Liver (tissue), 9 donors: ENCODE results near the gene CC2D2A. TPM values are rescaled to one million over a fixed set of nuclear protein-coding genes. Genes with fewer than 3 reads are reported as not detected.

Source experiments
- DNase-seq: peaks from one replicate; pipeline ENCODE4 v3.0.0-alpha.2; 2017; ENCODE audit warnings: low spot score
- H3K27ac ChIP-seq, 2 donors: one replicate each; pipeline ENCODE4 v1.7.0; 2013; ENCODE audit warnings: inconsistent platforms in 2 of 2, low read length in 2 of 2, control low read depth in 1 of 2, low read depth in 1 of 2, mild to moderate bottlenecking in 1 of 2
- H3K27me3 ChIP-seq, 4 donors: one replicate each; pipeline versions ENCODE4 v1.6.1 to v1.7.0; 2013; ENCODE audit warnings: low read length in 3 of 4, inconsistent platforms in 1 of 4, mild to moderate bottlenecking in 1 of 4, moderate library complexity in 1 of 4; ENCODE audit not compliant: control insufficient read depth in 4 of 4, insufficient read depth in 4 of 4
- H3K36me3 ChIP-seq, 4 donors: one replicate each; pipeline versions ENCODE4 v1.6.1 to v1.7.0; 2013; ENCODE audit warnings: low read length in 3 of 4, mild to moderate bottlenecking in 3 of 4, low read depth in 1 of 4, moderate library complexity in 1 of 4; ENCODE audit not compliant: control insufficient read depth in 4 of 4, insufficient read depth in 3 of 4
- H3K4me1 ChIP-seq, 4 donors: one replicate each; pipeline versions ENCODE4 v1.6.1 to v1.7.0; 2013; ENCODE audit warnings: low read length in 3 of 4, mild to moderate bottlenecking in 3 of 4, moderate library complexity in 1 of 4; ENCODE audit not compliant: control insufficient read depth in 4 of 4, insufficient read depth in 4 of 4
- H3K4me3 ChIP-seq, 3 donors: one replicate each; pipeline versions ENCODE4 v1.6.1 to v1.7.0; 2013; ENCODE audit warnings: low read length in 3 of 3, control low read depth in 1 of 3, low read depth in 1 of 3, mild to moderate bottlenecking in 1 of 3
- H3K9ac ChIP-seq, 2 donors: one replicate each; pipeline ENCODE4 v1.7.0; 2013; ENCODE audit warnings: low read length in 2 of 2, mild to moderate bottlenecking in 2 of 2, moderate library complexity in 2 of 2, control low read depth in 1 of 2, low read depth in 1 of 2
- H3K9me3 ChIP-seq, 4 donors: one replicate each; pipeline versions ENCODE4 v1.6.1 to v1.7.0; 2013; ENCODE audit warnings: low read length in 3 of 4; ENCODE audit not compliant: control insufficient read depth in 4 of 4
- CTCF ChIP-seq: fragments of 150-350 bp; IDR thresholded peaks from 2 replicates; pipeline ENCODE4 v1.5.1; 2017; ENCODE audit warnings: improper control_type of control experiment, low read depth, low read length; ENCODE audit not compliant: missing input control
- FOXA1 ChIP-seq: IDR thresholded peaks from 2 replicates; pipeline ENCODE4 v1.6.1; 2016; ENCODE audit warnings: antibody characterized with exemption
- FOXA2 ChIP-seq: IDR thresholded peaks from 2 replicates; pipeline ENCODE4 v1.6.1; 2016; ENCODE audit warnings: antibody characterized with exemption
- HNF4A ChIP-seq, 2 donors: conservative IDR thresholded peaks; 2 replicates each; pipeline ENCODE4 v1.6.1; 2016; ENCODE audit warnings: antibody characterized with exemption in 2 of 2, mild to moderate bottlenecking in 2 of 2
- HNF4G ChIP-seq: IDR thresholded peaks from 2 replicates; pipeline ENCODE4 v1.6.1; 2016; ENCODE audit warnings: antibody characterized with exemption
- MAX ChIP-seq: IDR thresholded peaks from 2 replicates; pipeline ENCODE4 v1.6.1; 2016; ENCODE audit warnings: antibody characterized with exemption
- NR2F2 ChIP-seq: IDR thresholded peaks from 2 replicates; pipeline ENCODE4 v1.6.1; 2016; ENCODE audit warnings: antibody characterized with exemption
- RAD21 ChIP-seq, 2 donors: IDR thresholded peaks; 2 replicates each; pipeline ENCODE4 v1.6.1; 2016; ENCODE audit warnings: antibody characterized with exemption in 2 of 2, mild to moderate bottlenecking in 2 of 2
- REST ChIP-seq: IDR thresholded peaks from 2 replicates; pipeline ENCODE4 v1.6.1; 2016; ENCODE audit warnings: antibody characterized with exemption, mild to moderate bottlenecking
- RXRA ChIP-seq, 2 donors: IDR thresholded peaks; 2 replicates each; pipeline ENCODE4 v1.6.1; 2017 to 2018; ENCODE audit warnings: antibody characterized with exemption in 2 of 2, mild to moderate bottlenecking in 1 of 2
- SP1 ChIP-seq: IDR thresholded peaks from 2 replicates; pipeline ENCODE4 v1.6.1; 2018; ENCODE audit warnings: antibody characterized with exemption, mild to moderate bottlenecking
- TAF1 ChIP-seq: conservative IDR thresholded peaks from 2 replicates; pipeline ENCODE4 v1.6.1; 2016; ENCODE audit warnings: antibody characterized with exemption, mild to moderate bottlenecking
- YY1 ChIP-seq: IDR thresholded peaks from 2 replicates; pipeline ENCODE4 v1.6.1; 2016; ENCODE audit warnings: antibody characterized with exemption, mild to moderate bottlenecking
- ZBTB33 ChIP-seq: IDR thresholded peaks from 2 replicates; pipeline ENCODE4 v1.6.1; 2016; ENCODE audit warnings: antibody characterized with exemption
- WGBS: extraction: QIAGEN DNeasy Blood & Tissue Kit; methylation state at CpG from one replicate; pipeline ENCODE4 v1.1.7; 2013; 5-methylcytosine and 5-hydroxymethylcytosine counted together
- polyA plus RNA-seq, 2 donors: library from polyadenylated mRNA; stranded (reverse) in 1 of 2; unstranded in 1 of 2; fragments of 200-250 nt in 1 of 2; fragments of >200 nt in 1 of 2; fragmentation: Nextera tagmentation in 1 of 2; extraction: Ambion mirVana in 1 of 2; gene quantifications; one replicate each; pipeline versions ENCODE4 v1.2.1 to v1.2.3, GENCODE V29; 2013 to 2015
- total RNA-seq, 2 donors: library from RNA; depleted of rRNA; stranded (reverse); fragments of >200 nt; gene quantifications; one replicate each; pipeline ENCODE4 v1.2.3, GENCODE V29; 2014
- donor health status: healthy.
- donor health status: healthy.
- donor health status: healthy.
- donor health status: healthy.
- donor health status: healthy.

The CC2D2A gene
- total and polyA plus RNA-seq, 4 donors = 2.3 to 3.8 (median 2.9) TPM

- H3K36me3 ChIP-seq = no peaks in the 10 kb centered on the region
These were observed 35.6 kb upstream of the CC2D2A start for GRCh38 chr4:15434091-15434490.

More at GRCh38 chr4:15434091-15434490, 35.6 kb upstream of the CC2D2A start:
- Histone ChIP-seq H3K27me3 (no peaks in the 10 kb centered on the region), H3K4me1 (no peaks in the 10 kb centered on the region), H3K9ac (no peak overlapping the region), H3K9me3 (no peaks in the 10 kb centered on the region), H3K27ac (no peak overlapping the region), H3K4me3 (no peak overlapping the region)
- no peak for TF ChIP-seq REST
- no peak for TF ChIP-seq FOXA2
- no peak for TF ChIP-seq TAF1
- no peak for TF ChIP-seq RXRA (IDR thresholded peaks at IDR 0.05)
- no peak for TF ChIP-seq SP1
- TF ChIP-seq RAD21 (IDR thresholded peaks at IDR 0.05) = no peak
- TF ChIP-seq YY1 = no peak
- TF ChIP-seq HNF4G = no peak
- no peak for TF ChIP-seq HNF4A (conservative IDR thresholded peaks at IDR 0.05)
- TF ChIP-seq CTCF = no peak
- no peak for TF ChIP-seq MAX
- no peak for TF ChIP-seq ZBTB33
- no peak for TF ChIP-seq NR2F2
- TF ChIP-seq FOXA1 = no peak
- no peak for DNase-seq
- WGBS = 88% methylated on average over 2 of the region's 2 CpGs
